ENCODE results near the gene TMEM87B. TPM values are rescaled to one million over a fixed set of nuclear protein-coding genes. Genes with fewer than 3 reads are reported as not detected.

Gene TMEM87B
- total and polyA plus RNA-seq, 7 donors, result 1.7 to 6.0 (median 3.2) TPM

DNA sequence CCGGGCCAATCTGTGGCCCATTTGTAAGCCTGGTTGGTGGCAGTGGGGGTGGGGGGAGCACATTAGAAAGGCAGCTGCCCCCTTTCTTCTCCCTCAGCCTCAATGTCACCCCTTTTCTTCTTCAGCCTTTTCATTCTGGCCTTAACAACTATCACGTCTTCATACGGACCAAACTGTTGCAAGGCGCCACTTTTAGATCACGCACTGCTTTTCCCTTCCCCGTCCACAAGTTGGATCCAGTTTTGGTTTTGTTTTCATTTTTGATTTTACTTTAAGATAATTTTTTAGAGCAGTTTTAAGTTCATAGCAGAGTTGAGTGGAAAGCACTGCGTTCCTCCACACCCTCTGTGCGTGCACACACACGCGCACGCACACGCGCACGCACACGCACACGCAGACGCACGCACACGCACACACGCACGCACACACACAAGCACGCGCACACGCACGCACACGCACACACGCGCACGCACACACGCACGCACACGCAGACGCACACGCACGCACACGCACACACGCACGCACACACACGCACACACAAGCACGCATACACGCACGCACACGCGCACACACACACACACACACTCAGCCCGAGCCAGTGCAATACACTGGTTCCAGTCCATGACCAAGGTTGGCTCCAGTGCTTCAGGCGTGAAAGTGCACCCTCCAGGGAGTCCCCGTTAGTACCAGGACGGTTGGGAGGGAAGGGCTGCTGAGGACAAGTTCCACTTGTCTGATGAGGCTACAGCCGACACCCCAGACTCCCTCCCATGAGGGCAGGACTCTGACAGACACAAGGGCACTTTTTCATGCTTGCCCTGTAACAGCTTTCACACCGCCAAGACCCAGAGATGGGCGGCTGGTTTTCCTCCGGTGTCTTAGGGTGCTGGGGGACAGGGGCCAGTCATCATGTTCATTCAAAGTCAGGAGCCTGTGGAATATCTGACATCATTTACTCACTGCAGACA, 105.5 kb downstream of the TMEM87B start:
- ATAC-seq, result no peak

DNA sequence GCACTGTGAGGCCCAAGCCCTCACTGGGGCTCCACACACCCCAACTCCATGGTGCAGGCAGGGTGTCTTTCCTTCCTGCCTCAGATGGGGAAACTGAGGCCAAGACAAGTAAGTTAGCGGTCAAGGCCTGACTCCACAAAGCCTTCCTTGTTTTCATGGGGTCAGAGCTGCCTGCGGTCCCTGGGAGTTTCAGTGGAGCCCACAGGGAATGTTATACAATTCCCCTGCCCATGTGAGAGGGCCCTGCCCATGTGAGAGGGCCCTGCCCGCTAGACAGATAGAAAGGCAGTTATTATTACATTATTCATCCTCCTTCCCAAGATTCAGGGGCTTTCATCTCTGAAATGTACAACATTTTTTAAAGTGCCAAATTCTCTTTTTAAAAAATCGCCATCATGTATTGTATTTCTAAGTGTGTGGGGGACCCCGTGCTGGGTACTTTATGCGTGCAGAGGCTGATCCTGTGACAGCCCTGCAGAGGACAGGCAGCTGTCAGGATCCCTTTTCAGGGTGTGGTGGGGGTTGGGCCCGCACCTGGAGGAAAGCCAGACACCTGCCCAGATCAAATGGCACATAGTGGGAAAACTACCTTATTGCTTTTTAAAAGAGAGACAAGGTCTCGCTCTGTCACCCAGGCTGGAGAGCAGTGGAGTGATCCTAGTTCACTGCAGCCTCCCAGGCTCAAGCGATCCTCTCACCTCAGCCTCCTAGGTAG, 106.5 kb downstream of the TMEM87B start:
- DNase-seq (no peak), ATAC-seq (peak in 1 of 4 donors; percentile 23)
- WGBS, 3 donors, result 68 to 82% (median 70%) methylated on average over 9 of the region's 9 CpGs
- H3K4me1 ChIP-seq, result no peaks in the 10 kb centered on the region
- H3K4me3 ChIP-seq, result no peak overlapping the region
- H3K27ac ChIP-seq, result no peak overlapping the region
- H3K9me3 ChIP-seq, result no peaks in the 10 kb centered on the region
- peaks cover 0 to 2% (median 2%) of the 10 kb centered on the region in 3 donors for H3K27me3 ChIP-seq (ENCODE audit: insufficient read depth in 3 of 3, low read length in 2 of 3)
- intact Hi-C loops (cut with DNase I), result no loop called here
- H3K36me3 ChIP-seq (ENCODE audit: insufficient read depth in 1 of 2, low read depth in 1 of 2), result no peaks in the 10 kb centered on the region
- TF ChIP-seq, protein P1, sequence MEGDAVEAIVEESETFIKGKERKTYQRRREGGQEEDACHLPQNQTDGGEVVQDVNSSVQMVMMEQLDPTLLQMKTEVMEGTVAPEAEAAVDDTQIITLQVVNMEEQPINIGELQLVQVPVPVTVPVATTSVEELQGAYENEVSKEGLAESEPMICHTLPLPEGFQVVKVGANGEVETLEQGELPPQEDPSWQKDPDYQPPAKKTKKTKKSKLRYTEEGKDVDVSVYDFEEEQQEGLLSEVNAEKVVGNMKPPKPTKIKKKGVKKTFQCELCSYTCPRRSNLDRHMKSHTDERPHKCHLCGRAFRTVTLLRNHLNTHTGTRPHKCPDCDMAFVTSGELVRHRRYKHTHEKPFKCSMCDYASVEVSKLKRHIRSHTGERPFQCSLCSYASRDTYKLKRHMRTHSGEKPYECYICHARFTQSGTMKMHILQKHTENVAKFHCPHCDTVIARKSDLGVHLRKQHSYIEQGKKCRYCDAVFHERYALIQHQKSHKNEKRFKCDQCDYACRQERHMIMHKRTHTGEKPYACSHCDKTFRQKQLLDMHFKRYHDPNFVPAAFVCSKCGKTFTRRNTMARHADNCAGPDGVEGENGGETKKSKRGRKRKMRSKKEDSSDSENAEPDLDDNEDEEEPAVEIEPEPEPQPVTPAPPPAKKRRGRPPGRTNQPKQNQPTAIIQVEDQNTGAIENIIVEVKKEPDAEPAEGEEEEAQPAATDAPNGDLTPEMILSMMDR (IDR thresholded peaks at IDR 0.05), result no peak

More for the DNA sequence above, 105.5 kb downstream of the TMEM87B start:
- TF ChIP-seq, protein P1 (IDR thresholded peaks at IDR 0.05), result no peak
- intact Hi-C loops (cut with DNase I), result no loop called here
- Histone ChIP-seq H3K4me3 (no peak overlapping the region), H3K9me3 (no peaks in the 10 kb centered on the region), H3K36me3 (ENCODE audit: insufficient read depth in 1 of 2, low read depth in 1 of 2) (no peaks in the 10 kb centered on the region), H3K27me3 (ENCODE audit: insufficient read depth in 3 of 3, low read length in 2 of 3) (peaks cover 0 to 10% (median 2%) of the 10 kb centered on the region in 3 donors), H3K27ac (no peak overlapping the region), H3K4me1 (no peaks in the 10 kb centered on the region)
- DNase-seq, result no peak
- WGBS, 3 donors, result 79 to 90% (median 84%) methylated on average over 35 to 52 of the region's 52 CpGs

DNA sequence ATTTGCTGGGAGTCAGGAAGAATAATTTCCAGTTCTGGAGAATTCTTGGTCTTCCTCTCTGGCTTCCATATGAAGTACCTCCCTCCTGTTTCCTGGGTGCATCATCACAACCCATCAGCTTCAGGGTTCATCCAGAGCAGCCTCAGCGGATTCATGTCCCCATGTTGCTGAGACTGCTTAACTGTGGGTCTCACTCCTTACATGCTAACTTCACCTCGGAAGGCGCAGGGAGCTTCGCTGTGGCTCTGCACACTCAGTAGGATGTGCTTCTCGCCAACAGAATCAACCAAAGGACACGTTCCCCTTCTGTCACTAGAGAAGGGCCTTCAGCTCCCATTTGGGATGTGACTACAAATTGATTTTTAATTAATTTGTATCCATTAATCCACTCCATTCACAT, 107.3 kb downstream of the TMEM87B start:
- intact Hi-C loops (cut with DNase I), result no loop called here
- H3K27ac ChIP-seq, result no peak overlapping the region
- 94 to 96% (median 95%) methylated on average over 6 of the region's 6 CpGs for WGBS, 3 donors
- no peaks in the 10 kb centered on the region for H3K4me1 ChIP-seq
- H3K36me3 ChIP-seq (ENCODE audit: insufficient read depth in 1 of 2, low read depth in 1 of 2), result no peaks in the 10 kb centered on the region
- H3K9me3 ChIP-seq, result no peaks in the 10 kb centered on the region
- ATAC-seq (no peak), DNase-seq (no peak)
- H3K4me3 ChIP-seq, result no peak overlapping the region
- TF ChIP-seq, protein P1 (IDR thresholded peaks at IDR 0.05), result no peak
- H3K27me3 ChIP-seq (ENCODE audit: insufficient read depth in 3 of 3, low read length in 2 of 3), result peaks cover 0 to 2% (median 0%) of the 10 kb centered on the region in 3 donors

DNA sequence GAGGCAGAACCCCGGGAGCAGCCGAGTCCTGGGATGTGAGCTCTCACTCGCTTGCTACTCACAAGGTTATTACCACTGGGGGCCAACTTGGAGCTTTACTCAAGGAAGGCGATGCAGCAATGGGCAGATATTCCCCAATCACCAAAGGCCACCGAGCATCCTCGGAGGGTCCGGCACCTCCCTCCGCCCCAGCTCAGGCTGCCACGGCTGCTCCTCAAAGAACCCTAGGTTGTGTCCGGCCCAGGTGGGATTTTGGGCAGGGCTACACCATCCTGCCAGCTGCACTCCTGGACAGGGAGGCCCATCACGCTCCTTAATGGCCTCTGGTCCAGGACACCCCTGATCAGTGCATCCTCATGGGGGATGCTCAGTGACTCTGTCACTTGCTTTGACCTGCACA, 107.9 kb downstream of the TMEM87B start:
- H3K9me3 ChIP-seq, result no peaks in the 10 kb centered on the region
- H3K36me3 ChIP-seq (ENCODE audit: insufficient read depth in 1 of 2, low read depth in 1 of 2), result no peaks in the 10 kb centered on the region
- H3K4me3 ChIP-seq, result no peak overlapping the region
- H3K4me1 ChIP-seq, result no peaks in the 10 kb centered on the region
- 93 to 94% (median 94%) methylated on average over 11 of the region's 11 CpGs for WGBS, 3 donors
- H3K27ac ChIP-seq, result no peak overlapping the region
- peaks cover 0 to 2% (median 0%) of the 10 kb centered on the region in 3 donors for H3K27me3 ChIP-seq (ENCODE audit: insufficient read depth in 3 of 3, low read length in 2 of 3)
- DNase-seq (no peak), ATAC-seq (no peak)
- TF ChIP-seq, protein P1 (IDR thresholded peaks at IDR 0.05), result no peak
- intact Hi-C loops (cut with DNase I), result no loop called here
